ENCODE data around the gene KATNAL2.

GRCh38 chr18:46877329-46877987 lies 39.9 kb upstream of the KATNAL2 start:
- TF ChIP-seq POLR2A (IDR thresholded peaks at IDR 0.05) (no peak), CTCF (IDR thresholded peaks at IDR 0.05) (no peak), POLR2AphosphoS5 (IDR thresholded peaks at IDR 0.05) (no peak)
